ENCODE measurements around the gene GRB2.

Gene GRB2

GRCh38 chr17:75348386-75349012 is 57.0 kb downstream of the GRB2 start:
- no peak for TF ChIP-seq REST (IDR thresholded peaks at IDR 0.05; ENCODE audit: low read depth)
- no peak for TF ChIP-seq ZBTB7A (IDR thresholded peaks at IDR 0.05; ENCODE audit: low read depth)
- no peak for TF ChIP-seq USF1 (IDR thresholded peaks at IDR 0.05)
- no peak for TF ChIP-seq MAX (IDR thresholded peaks at IDR 0.05)
- no peak for TF ChIP-seq EP300 (IDR thresholded peaks at IDR 0.05; ENCODE audit: borderline replicate concordance)
- no peak for TF ChIP-seq CEBPB (IDR thresholded peaks at IDR 0.05)
- TF ChIP-seq NFIC (IDR thresholded peaks at IDR 0.05) = no peak

- TF ChIP-seq REST (IDR thresholded peaks at IDR 0.05; ENCODE audit: low read depth) (no peak), TCF12 (IDR thresholded peaks at IDR 0.05; ENCODE audit: low read depth) (no peak), EP300 (IDR thresholded peaks at IDR 0.05; ENCODE audit: borderline replicate concordance) (no peak), USF1 (IDR thresholded peaks at IDR 0.05) (no peak), ZBTB7A (IDR thresholded peaks at IDR 0.05; ENCODE audit: low read depth) (no peak), YY1 (IDR thresholded peaks at IDR 0.05; ENCODE audit: low read depth) (no peak), CEBPB (IDR thresholded peaks at IDR 0.05) (no peak), EGR1 (IDR thresholded peaks at IDR 0.05) (no peak), NFIC (IDR thresholded peaks at IDR 0.05) (no peak), CREB1 (IDR thresholded peaks at IDR 0.05; ENCODE audit: low read depth) (no peak), FOXM1 (IDR thresholded peaks at IDR 0.05; ENCODE audit: borderline replicate concordance, low read depth) (no peak), MAX (IDR thresholded peaks at IDR 0.05) (no peak)
These were observed 58.6 kb downstream of the GRB2 start for GRCh38 chr17:75346906-75347305.

- TF ChIP-seq TCF12 (IDR thresholded peaks at IDR 0.05; ENCODE audit: low read depth) (no peak), CREB1 (IDR thresholded peaks at IDR 0.05; ENCODE audit: low read depth) (no peak), NFIC (IDR thresholded peaks at IDR 0.05) (no peak), RAD21 (IDR thresholded peaks at IDR 0.05; ENCODE audit: low read depth) (no peak), EP300 (IDR thresholded peaks at IDR 0.05; ENCODE audit: borderline replicate concordance) (no peak), YY1 (IDR thresholded peaks at IDR 0.05; ENCODE audit: low read depth) (no peak), USF1 (IDR thresholded peaks at IDR 0.05) (no peak)
These were observed 59.8 kb downstream of the GRB2 start for GRCh38 chr17:75345514-75346167.

- TF ChIP-seq FOXM1 (IDR thresholded peaks at IDR 0.05; ENCODE audit: borderline replicate concordance, low read depth) (no peak), TEAD4 (IDR thresholded peaks at IDR 0.05) (no peak), CREB1 (IDR thresholded peaks at IDR 0.05; ENCODE audit: low read depth) (no peak), EP300 (IDR thresholded peaks at IDR 0.05; ENCODE audit: borderline replicate concordance) (no peak), REST (IDR thresholded peaks at IDR 0.05; ENCODE audit: low read depth) (no peak), YY1 (IDR thresholded peaks at IDR 0.05; ENCODE audit: low read depth) (no peak)
These were observed 60.8 kb downstream of the GRB2 start for GRCh38 chr17:75344666-75345065.
